Liver (tissue), 9 donors: ENCODE results near the gene CACHD1. TPM values are rescaled to one million over a fixed set of nuclear protein-coding genes. Genes with fewer than 3 reads are reported as not detected.

Experiments
- DNase-seq: peaks from one replicate; pipeline ENCODE4 v3.0.0-alpha.2; 2017; ENCODE audit warnings: low spot score
- H3K27ac ChIP-seq, 2 donors: one replicate each; pipeline ENCODE4 v1.7.0; 2013; ENCODE audit warnings: inconsistent platforms in 2 of 2, low read length in 2 of 2, control low read depth in 1 of 2, low read depth in 1 of 2, mild to moderate bottlenecking in 1 of 2
- H3K27me3 ChIP-seq, 4 donors: one replicate each; pipeline versions ENCODE4 v1.6.1 to v1.7.0; 2013; ENCODE audit warnings: low read length in 3 of 4, inconsistent platforms in 1 of 4, mild to moderate bottlenecking in 1 of 4, moderate library complexity in 1 of 4; ENCODE audit not compliant: control insufficient read depth in 4 of 4, insufficient read depth in 4 of 4
- H3K36me3 ChIP-seq, 4 donors: one replicate each; pipeline versions ENCODE4 v1.6.1 to v1.7.0; 2013; ENCODE audit warnings: low read length in 3 of 4, mild to moderate bottlenecking in 3 of 4, low read depth in 1 of 4, moderate library complexity in 1 of 4; ENCODE audit not compliant: control insufficient read depth in 4 of 4, insufficient read depth in 3 of 4
- H3K4me1 ChIP-seq, 4 donors: one replicate each; pipeline versions ENCODE4 v1.6.1 to v1.7.0; 2013; ENCODE audit warnings: low read length in 3 of 4, mild to moderate bottlenecking in 3 of 4, moderate library complexity in 1 of 4; ENCODE audit not compliant: control insufficient read depth in 4 of 4, insufficient read depth in 4 of 4
- H3K4me3 ChIP-seq, 3 donors: one replicate each; pipeline versions ENCODE4 v1.6.1 to v1.7.0; 2013; ENCODE audit warnings: low read length in 3 of 3, control low read depth in 1 of 3, low read depth in 1 of 3, mild to moderate bottlenecking in 1 of 3
- H3K9ac ChIP-seq, 2 donors: one replicate each; pipeline ENCODE4 v1.7.0; 2013; ENCODE audit warnings: low read length in 2 of 2, mild to moderate bottlenecking in 2 of 2, moderate library complexity in 2 of 2, control low read depth in 1 of 2, low read depth in 1 of 2
- H3K9me3 ChIP-seq, 4 donors: one replicate each; pipeline versions ENCODE4 v1.6.1 to v1.7.0; 2013; ENCODE audit warnings: low read length in 3 of 4; ENCODE audit not compliant: control insufficient read depth in 4 of 4
- EGR1 ChIP-seq, 2 donors: IDR thresholded peaks; 2 replicates each; pipeline ENCODE4 v1.6.1; 2016 to 2018; ENCODE audit warnings: antibody characterized with exemption in 2 of 2, low read depth in 2 of 2
- FOXA1 ChIP-seq: IDR thresholded peaks from 2 replicates; pipeline ENCODE4 v1.6.1; 2016; ENCODE audit warnings: antibody characterized with exemption
- FOXA2 ChIP-seq: IDR thresholded peaks from 2 replicates; pipeline ENCODE4 v1.6.1; 2016; ENCODE audit warnings: antibody characterized with exemption
- GABPA ChIP-seq, 2 donors: IDR thresholded peaks in 1 of 2; conservative IDR thresholded peaks in 1 of 2; 2 replicates each; pipeline ENCODE4 v1.6.1; 2016; ENCODE audit warnings: antibody characterized with exemption in 2 of 2, mild to moderate bottlenecking in 1 of 2, moderate library complexity in 1 of 2
- HNF4A ChIP-seq, 2 donors: conservative IDR thresholded peaks; 2 replicates each; pipeline ENCODE4 v1.6.1; 2016; ENCODE audit warnings: antibody characterized with exemption in 2 of 2, mild to moderate bottlenecking in 2 of 2
- HNF4G ChIP-seq: IDR thresholded peaks from 2 replicates; pipeline ENCODE4 v1.6.1; 2016; ENCODE audit warnings: antibody characterized with exemption
- JUND ChIP-seq, 2 donors: IDR thresholded peaks; 2 replicates each; pipeline ENCODE4 v1.6.1; 2016; ENCODE audit warnings: antibody characterized with exemption in 2 of 2
- NR2F2 ChIP-seq: IDR thresholded peaks from 2 replicates; pipeline ENCODE4 v1.6.1; 2016; ENCODE audit warnings: antibody characterized with exemption
- RAD21 ChIP-seq, 2 donors: IDR thresholded peaks; 2 replicates each; pipeline ENCODE4 v1.6.1; 2016; ENCODE audit warnings: antibody characterized with exemption in 2 of 2, mild to moderate bottlenecking in 2 of 2
- REST ChIP-seq: IDR thresholded peaks from 2 replicates; pipeline ENCODE4 v1.6.1; 2016; ENCODE audit warnings: antibody characterized with exemption, mild to moderate bottlenecking
- RXRA ChIP-seq, 2 donors: IDR thresholded peaks; 2 replicates each; pipeline ENCODE4 v1.6.1; 2017 to 2018; ENCODE audit warnings: antibody characterized with exemption in 2 of 2, mild to moderate bottlenecking in 1 of 2
- SP1 ChIP-seq: IDR thresholded peaks from 2 replicates; pipeline ENCODE4 v1.6.1; 2018; ENCODE audit warnings: antibody characterized with exemption, mild to moderate bottlenecking
- TAF1 ChIP-seq: conservative IDR thresholded peaks from 2 replicates; pipeline ENCODE4 v1.6.1; 2016; ENCODE audit warnings: antibody characterized with exemption, mild to moderate bottlenecking
- YY1 ChIP-seq: IDR thresholded peaks from 2 replicates; pipeline ENCODE4 v1.6.1; 2016; ENCODE audit warnings: antibody characterized with exemption, mild to moderate bottlenecking
- ZBTB33 ChIP-seq: IDR thresholded peaks from 2 replicates; pipeline ENCODE4 v1.6.1; 2016; ENCODE audit warnings: antibody characterized with exemption
- WGBS: extraction: QIAGEN DNeasy Blood & Tissue Kit; methylation state at CpG from one replicate; pipeline ENCODE4 v1.1.7; 2013; 5-methylcytosine and 5-hydroxymethylcytosine counted together
- polyA plus RNA-seq, 2 donors: library from polyadenylated mRNA; stranded (reverse) in 1 of 2; unstranded in 1 of 2; fragments of 200-250 nt in 1 of 2; fragments of >200 nt in 1 of 2; fragmentation: Nextera tagmentation in 1 of 2; extraction: Ambion mirVana in 1 of 2; gene quantifications; one replicate each; pipeline versions ENCODE4 v1.2.1 to v1.2.3, GENCODE V29; 2013 to 2015
- total RNA-seq, 2 donors: library from RNA; depleted of rRNA; stranded (reverse); fragments of >200 nt; gene quantifications; one replicate each; pipeline ENCODE4 v1.2.3, GENCODE V29; 2014
- TF ChIP-seq, protein P1 (sequence below): IDR thresholded peaks from 2 replicates; pipeline ENCODE4 v1.6.1; 2016; ENCODE audit warnings: antibody characterized with exemption
- TF ChIP-seq, protein P2 (sequence below): IDR thresholded peaks from 2 replicates; pipeline ENCODE4 v1.6.1; 2016; ENCODE audit warnings: antibody characterized with exemption
- TF ChIP-seq, protein P3 (sequence below): fragments of 150-350 bp; IDR thresholded peaks from 2 replicates; pipeline ENCODE4 v1.5.1; 2017; ENCODE audit warnings: improper control_type of control experiment, low read depth, low read length; ENCODE audit not compliant: missing input control
- donor health status: healthy.
- donor health status: healthy.
- donor health status: healthy.
- donor health status: healthy.
- donor health status: healthy.

CACHD1 gene
- total and polyA plus RNA-seq, 4 donors = 0.68 to 4.2 (median 2.3) TPM

GRCh38 chr1:64498325-64498724 is 28.4 kb downstream of the CACHD1 start (continued):
- TF ChIP-seq REST (no peak), JUND (IDR thresholded peaks at IDR 0.05) (no peak), EGR1 (IDR thresholded peaks at IDR 0.05; ENCODE audit: low read depth in 2 of 2) (no peak), RAD21 (IDR thresholded peaks at IDR 0.05) (no peak), GABPA (IDR thresholded peaks at IDR 0.05 in 1 of 2, conservative IDR thresholded peaks at IDR 0.05 in 1 of 2) (no peak), RXRA (IDR thresholded peaks at IDR 0.05) (no peak)

DNA sequence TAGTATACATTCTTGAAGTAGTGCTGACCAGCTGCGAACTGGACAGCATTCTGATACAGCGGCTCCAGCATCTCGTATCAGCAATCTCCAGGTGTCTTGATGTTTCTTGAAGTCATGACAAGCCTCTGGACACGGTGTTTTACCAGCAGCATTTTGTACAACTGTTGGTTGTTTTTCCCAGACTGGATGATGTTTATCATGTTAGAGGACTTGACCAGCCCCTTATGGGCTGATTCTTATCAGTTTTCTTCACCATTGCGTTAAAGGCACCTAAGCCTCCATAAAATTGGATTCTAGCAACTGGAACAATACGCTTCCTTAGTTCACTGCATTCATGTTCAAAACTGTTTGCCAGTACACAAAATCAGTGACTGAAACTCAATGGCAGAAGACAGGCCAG is 29.1 kb downstream of the CACHD1 start:
- Histone ChIP-seq H3K36me3 (no peaks in the 10 kb centered on the region), H3K9me3 (no peaks in the 10 kb centered on the region), H3K4me1 (peaks cover 0 to 4% (median 3%) of the 10 kb centered on the region in 4 donors), H3K27me3 (no peaks in the 10 kb centered on the region), H3K4me3 (no peak overlapping the region), H3K9ac (no peak overlapping the region), H3K27ac (no peak overlapping the region)
- TF ChIP-seq REST (no peak), SP1 (no peak), FOXA1 (no peak), TAF1 (no peak), RAD21 (IDR thresholded peaks at IDR 0.05) (no peak), HNF4A (conservative IDR thresholded peaks at IDR 0.05) (no peak), NR2F2 (no peak), YY1 (no peak), ZBTB33 (no peak), GABPA (IDR thresholded peaks at IDR 0.05 in 1 of 2, conservative IDR thresholded peaks at IDR 0.05 in 1 of 2) (no peak), EGR1 (IDR thresholded peaks at IDR 0.05; ENCODE audit: low read depth in 2 of 2) (no peak), RXRA (IDR thresholded peaks at IDR 0.05) (no peak), HNF4G (no peak), FOXA2 (no peak), JUND (IDR thresholded peaks at IDR 0.05) (no peak)
- TF ChIP-seq, protein P1, sequence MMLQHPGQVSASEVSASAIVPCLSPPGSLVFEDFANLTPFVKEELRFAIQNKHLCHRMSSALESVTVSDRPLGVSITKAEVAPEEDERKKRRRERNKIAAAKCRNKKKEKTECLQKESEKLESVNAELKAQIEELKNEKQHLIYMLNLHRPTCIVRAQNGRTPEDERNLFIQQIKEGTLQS = no peak
- TF ChIP-seq, protein P2, sequence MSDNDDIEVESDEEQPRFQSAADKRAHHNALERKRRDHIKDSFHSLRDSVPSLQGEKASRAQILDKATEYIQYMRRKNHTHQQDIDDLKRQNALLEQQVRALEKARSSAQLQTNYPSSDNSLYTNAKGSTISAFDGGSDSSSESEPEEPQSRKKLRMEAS = no peak
- TF ChIP-seq, protein P3, sequence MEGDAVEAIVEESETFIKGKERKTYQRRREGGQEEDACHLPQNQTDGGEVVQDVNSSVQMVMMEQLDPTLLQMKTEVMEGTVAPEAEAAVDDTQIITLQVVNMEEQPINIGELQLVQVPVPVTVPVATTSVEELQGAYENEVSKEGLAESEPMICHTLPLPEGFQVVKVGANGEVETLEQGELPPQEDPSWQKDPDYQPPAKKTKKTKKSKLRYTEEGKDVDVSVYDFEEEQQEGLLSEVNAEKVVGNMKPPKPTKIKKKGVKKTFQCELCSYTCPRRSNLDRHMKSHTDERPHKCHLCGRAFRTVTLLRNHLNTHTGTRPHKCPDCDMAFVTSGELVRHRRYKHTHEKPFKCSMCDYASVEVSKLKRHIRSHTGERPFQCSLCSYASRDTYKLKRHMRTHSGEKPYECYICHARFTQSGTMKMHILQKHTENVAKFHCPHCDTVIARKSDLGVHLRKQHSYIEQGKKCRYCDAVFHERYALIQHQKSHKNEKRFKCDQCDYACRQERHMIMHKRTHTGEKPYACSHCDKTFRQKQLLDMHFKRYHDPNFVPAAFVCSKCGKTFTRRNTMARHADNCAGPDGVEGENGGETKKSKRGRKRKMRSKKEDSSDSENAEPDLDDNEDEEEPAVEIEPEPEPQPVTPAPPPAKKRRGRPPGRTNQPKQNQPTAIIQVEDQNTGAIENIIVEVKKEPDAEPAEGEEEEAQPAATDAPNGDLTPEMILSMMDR = no peak
- DNase-seq = no peak
- 95% methylated on average over 6 of the region's 6 CpGs for WGBS
